ENCODE data around the gene CDKAL1. TPM values are rescaled to one million over a fixed set of nuclear protein-coding genes. Genes with fewer than 3 reads are reported as not detected.

The CDKAL1 gene
- total and polyA plus RNA-seq, 10 of the 15 experiments (the other 5 are each of a cell fraction or from before 2014, with no cell fraction given), result 10.7 to 26.9 (median 17.3) TPM

DNA sequence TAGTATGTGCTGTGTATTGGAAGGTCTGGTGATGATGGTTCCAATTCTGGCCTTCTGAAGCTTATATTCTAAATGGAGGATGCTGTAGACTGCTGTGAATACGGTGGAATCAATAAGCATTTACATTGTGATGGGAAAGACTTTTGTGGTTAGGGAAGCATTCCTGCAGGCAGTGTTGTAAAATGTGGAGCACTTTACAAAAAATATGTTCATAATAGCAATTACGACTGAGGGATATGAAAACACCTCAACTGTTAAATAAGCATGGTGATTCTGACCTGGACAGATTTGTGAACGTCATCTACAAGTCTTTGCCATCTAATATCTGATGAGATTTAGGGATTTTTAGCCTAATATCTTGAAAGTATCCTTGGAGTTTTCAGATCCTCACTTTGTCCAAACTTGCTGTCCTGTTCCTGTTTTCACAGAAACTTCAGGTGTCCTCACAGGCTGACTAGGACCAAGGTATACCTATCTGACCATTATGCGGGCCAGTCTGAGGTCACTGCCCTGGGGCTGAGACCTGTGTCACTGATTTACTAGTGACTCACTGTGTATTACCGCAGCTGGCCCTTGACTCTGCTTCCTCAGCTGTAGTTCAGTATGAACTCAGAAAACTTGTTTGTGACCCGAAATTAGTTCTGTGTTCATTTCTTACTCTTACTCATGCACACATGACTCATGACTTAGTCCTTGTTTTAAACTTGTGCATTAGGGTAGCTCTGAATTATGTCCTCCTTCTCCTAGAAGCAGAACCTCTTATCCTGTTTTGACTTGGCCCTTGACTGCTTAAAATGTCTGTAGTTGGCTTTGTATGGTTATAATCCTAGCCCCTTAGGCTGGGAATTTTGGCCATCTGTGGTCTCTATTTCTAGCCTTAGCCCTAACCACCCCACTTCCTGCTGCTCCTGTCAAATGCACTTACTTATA is 343.0 kb downstream of the CDKAL1 start (continued):
- peak; percentile 63 for TF ChIP-seq MEF2B (IDR thresholded peaks at IDR 0.05; ENCODE audit: partially characterized antibody, poor library complexity, severe bottlenecking)
- TF ChIP-seq GATAD2B (conservative IDR thresholded peaks at IDR 0.05; ENCODE audit: low read depth), result no peak
- 0 out of 2 replicates have a peak, but pooled peaks have one; percentile 44 for TF ChIP-seq PML (IDR thresholded peaks at IDR 0.05; ENCODE audit: low read length)
- TF ChIP-seq ZNF384 (IDR thresholded peaks at IDR 0.05; ENCODE audit: borderline replicate concordance, low read depth, low read length), result no peak; the same call in 1 of the 2 replicates
- TF ChIP-seq SP1 (IDR thresholded peaks at IDR 0.05; ENCODE audit: low read depth, low read length), result no peak
- peak; percentile 43 for TF ChIP-seq SMAD1 (IDR thresholded peaks at IDR 0.05; ENCODE audit: low read depth, partially characterized antibody)
- TF ChIP-seq HDGF (IDR thresholded peaks at IDR 0.05), result no peak
- peak; percentile 87 for TF ChIP-seq TCF12 (IDR thresholded peaks at IDR 0.05; ENCODE audit: low read depth, low read length)
- peak; percentile 73; the same call in 1 of the 2 replicates for TF ChIP-seq RAD51 (IDR thresholded peaks at IDR 0.05)
- peak; percentile 53 for TF ChIP-seq RELB (IDR thresholded peaks at IDR 0.05; ENCODE audit: low read depth)
- no peak for TF ChIP-seq ZNF274 (IDR thresholded peaks at IDR 0.05; ENCODE audit: insufficient read depth, insufficient read length)
- peak; percentile 85 for TF ChIP-seq EED (IDR thresholded peaks at IDR 0.05; ENCODE audit: low read depth)
- TF ChIP-seq SKIL (IDR thresholded peaks at IDR 0.05; ENCODE audit: low read depth, poor library complexity, severe bottlenecking), result peak; percentile 74
- TF ChIP-seq ZBED1 (IDR thresholded peaks at IDR 0.05; ENCODE audit: borderline replicate concordance), result peak; percentile 86; the same call in 1 of the 2 replicates
- TF ChIP-seq GABPA (IDR thresholded peaks at IDR 0.05; ENCODE audit: low read depth), result no peak; the same call in 1 of the 2 replicates
- TF ChIP-seq MTA2 (IDR thresholded peaks at IDR 0.05; ENCODE audit: low read depth), result peak; percentile 83
- TF ChIP-seq JUND (IDR thresholded peaks at IDR 0.05; ENCODE audit: low read depth, low read length), result 0 out of 2 replicates have a peak, but pooled peaks have one; percentile 57
- TF ChIP-seq POU2F2 (IDR thresholded peaks at IDR 0.05; ENCODE audit: borderline replicate concordance, low read depth, low read length), result peak; percentile 70; the same call in 2 of the 3 replicates
- TF ChIP-seq, protein P1, sequence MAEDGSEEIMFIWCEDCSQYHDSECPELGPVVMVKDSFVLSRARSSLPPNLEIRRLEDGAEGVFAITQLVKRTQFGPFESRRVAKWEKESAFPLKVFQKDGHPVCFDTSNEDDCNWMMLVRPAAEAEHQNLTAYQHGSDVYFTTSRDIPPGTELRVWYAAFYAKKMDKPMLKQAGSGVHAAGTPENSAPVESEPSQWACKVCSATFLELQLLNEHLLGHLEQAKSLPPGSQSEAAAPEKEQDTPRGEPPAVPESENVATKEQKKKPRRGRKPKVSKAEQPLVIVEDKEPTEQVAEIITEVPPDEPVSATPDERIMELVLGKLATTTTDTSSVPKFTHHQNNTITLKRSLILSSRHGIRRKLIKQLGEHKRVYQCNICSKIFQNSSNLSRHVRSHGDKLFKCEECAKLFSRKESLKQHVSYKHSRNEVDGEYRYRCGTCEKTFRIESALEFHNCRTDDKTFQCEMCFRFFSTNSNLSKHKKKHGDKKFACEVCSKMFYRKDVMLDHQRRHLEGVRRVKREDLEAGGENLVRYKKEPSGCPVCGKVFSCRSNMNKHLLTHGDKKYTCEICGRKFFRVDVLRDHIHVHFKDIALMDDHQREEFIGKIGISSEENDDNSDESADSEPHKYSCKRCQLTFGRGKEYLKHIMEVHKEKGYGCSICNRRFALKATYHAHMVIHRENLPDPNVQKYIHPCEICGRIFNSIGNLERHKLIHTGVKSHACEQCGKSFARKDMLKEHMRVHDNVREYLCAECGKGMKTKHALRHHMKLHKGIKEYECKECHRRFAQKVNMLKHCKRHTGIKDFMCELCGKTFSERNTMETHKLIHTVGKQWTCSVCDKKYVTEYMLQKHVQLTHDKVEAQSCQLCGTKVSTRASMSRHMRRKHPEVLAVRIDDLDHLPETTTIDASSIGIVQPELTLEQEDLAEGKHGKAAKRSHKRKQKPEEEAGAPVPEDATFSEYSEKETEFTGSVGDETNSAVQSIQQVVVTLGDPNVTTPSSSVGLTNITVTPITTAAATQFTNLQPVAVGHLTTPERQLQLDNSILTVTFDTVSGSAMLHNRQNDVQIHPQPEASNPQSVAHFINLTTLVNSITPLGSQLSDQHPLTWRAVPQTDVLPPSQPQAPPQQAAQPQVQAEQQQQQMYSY (CRISPR knock-in tag; IDR thresholded peaks at IDR 0.05), result no peak
- peak; percentile 75; the same call in 1 of the 2 replicates for TF ChIP-seq PAX5 (IDR thresholded peaks at IDR 0.05; ENCODE audit: borderline replicate concordance, low read depth, low read length)
- peak; percentile 56 to 69 for TF ChIP-seq IKZF2 (IDR thresholded peaks at IDR 0.05)
- peak; percentile 76 to 91 for TF ChIP-seq EP300 (IDR thresholded peaks at IDR 0.05; ENCODE audit: borderline replicate concordance in 1 of 2, control insufficient read depth in 1 of 2, low read depth in 2 of 2, low read length in 2 of 2)
- TF ChIP-seq TARDBP (IDR thresholded peaks at IDR 0.05; ENCODE audit: borderline replicate concordance), result no peak
